GM10266 (cell line): Measurements from ENCODE around the gene SELENOO.

Experiments used
- DNase-seq: peaks from one replicate; pipeline ENCODE4 v3.0.0; 2012; ENCODE audit errors: extremely low spot score
- TF ChIP-seq, protein P1 (sequence below): IDR thresholded peaks from 2 replicates; pipeline ENCODE4 v1.5.1; 2012; ENCODE audit warnings: mild to moderate bottlenecking, low read depth; ENCODE audit not compliant: control insufficient read depth, insufficient read depth; ENCODE audit errors: missing control alignments

The SELENOO gene

DNA sequence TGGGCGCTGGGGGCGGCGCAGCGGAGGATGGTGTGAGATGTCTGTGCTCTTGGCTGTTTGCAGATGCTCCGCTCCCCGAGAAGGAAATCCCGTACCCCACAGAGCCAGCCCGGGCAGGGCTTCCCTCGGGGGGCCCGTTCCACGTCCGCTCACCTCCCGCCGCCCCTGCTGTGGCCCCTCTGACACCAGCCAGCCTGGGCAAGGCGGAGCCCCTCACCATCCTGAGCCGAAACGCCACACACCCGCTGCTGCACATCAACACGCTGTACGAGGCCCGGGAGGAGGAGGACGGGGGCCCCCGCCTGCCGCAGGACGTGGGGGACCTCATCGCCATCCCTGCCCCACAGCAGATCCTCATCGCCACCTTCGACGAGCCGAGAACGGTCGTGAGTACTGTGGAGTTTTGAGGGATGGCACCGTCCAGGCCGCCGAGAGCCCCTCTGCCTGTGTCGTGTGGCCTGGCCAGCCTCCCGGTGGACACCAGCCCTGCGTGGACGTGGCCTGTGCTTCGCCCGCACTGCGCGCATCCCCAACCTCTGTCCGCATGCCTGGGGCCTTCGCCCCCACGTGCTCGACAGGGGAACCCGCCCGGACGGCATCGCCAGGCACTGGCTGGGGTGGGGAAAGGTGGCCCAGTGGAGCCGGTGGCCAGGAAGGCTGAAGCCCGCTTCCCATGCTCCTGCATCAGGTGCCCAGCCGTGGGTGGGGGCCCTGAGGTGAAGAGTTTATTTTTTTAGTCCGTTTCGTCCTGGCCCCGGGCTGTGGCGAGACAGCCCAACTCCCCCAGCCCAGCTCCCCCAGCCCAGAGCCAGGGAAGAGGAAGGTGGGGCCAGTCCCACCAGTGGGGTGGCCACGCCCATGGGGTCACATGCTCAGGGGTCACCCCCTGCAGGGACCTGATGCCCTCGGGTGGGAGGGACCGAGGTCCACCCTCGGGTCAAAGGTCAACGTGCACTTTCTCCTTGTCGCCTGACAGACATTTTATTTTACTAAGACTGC is 21.6 kb upstream of the SELENOO start:
- no peak for DNase-seq
- TF ChIP-seq, protein P1, sequence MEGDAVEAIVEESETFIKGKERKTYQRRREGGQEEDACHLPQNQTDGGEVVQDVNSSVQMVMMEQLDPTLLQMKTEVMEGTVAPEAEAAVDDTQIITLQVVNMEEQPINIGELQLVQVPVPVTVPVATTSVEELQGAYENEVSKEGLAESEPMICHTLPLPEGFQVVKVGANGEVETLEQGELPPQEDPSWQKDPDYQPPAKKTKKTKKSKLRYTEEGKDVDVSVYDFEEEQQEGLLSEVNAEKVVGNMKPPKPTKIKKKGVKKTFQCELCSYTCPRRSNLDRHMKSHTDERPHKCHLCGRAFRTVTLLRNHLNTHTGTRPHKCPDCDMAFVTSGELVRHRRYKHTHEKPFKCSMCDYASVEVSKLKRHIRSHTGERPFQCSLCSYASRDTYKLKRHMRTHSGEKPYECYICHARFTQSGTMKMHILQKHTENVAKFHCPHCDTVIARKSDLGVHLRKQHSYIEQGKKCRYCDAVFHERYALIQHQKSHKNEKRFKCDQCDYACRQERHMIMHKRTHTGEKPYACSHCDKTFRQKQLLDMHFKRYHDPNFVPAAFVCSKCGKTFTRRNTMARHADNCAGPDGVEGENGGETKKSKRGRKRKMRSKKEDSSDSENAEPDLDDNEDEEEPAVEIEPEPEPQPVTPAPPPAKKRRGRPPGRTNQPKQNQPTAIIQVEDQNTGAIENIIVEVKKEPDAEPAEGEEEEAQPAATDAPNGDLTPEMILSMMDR: no peak

DNA sequence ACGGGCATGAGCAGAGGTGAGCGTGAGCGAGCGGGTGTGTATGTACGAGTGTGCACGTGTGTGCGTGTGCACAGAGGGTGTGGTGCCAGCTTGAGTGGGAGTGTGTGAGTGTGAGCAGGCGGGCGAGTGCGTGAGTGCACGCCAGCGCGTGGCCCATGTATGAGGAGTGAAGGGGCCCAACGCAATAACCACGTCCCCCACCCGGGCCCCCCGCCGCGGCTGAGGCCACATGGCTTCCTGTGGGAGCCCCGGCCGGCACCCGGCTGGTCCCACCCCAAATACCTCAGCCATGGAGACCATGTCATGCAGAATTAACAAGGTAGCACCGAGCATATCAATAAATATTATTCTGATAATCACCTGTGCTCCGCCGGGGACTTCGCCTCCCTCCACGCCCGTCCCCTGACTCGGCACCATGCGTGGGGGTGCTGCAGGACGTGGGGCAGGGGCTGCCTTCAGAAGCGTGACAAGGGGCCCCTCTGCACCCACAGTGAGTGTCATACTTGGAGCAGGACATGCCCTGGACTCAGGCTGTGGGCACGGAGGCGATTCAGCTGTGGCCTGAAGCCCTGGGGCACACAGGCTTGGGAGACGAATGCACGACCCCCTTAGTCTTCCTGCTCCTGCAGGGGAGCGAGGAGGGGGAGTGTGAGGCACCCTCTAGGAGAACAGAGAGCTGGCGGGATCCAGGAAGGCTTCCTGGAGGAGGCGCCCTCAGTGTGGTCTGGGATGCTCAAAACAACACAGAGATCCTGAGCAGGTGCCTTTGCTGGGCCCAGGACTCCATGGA is 20.7 kb upstream of the SELENOO start:
- DNase-seq: no peak
- TF ChIP-seq, protein P1: no peak

DNA sequence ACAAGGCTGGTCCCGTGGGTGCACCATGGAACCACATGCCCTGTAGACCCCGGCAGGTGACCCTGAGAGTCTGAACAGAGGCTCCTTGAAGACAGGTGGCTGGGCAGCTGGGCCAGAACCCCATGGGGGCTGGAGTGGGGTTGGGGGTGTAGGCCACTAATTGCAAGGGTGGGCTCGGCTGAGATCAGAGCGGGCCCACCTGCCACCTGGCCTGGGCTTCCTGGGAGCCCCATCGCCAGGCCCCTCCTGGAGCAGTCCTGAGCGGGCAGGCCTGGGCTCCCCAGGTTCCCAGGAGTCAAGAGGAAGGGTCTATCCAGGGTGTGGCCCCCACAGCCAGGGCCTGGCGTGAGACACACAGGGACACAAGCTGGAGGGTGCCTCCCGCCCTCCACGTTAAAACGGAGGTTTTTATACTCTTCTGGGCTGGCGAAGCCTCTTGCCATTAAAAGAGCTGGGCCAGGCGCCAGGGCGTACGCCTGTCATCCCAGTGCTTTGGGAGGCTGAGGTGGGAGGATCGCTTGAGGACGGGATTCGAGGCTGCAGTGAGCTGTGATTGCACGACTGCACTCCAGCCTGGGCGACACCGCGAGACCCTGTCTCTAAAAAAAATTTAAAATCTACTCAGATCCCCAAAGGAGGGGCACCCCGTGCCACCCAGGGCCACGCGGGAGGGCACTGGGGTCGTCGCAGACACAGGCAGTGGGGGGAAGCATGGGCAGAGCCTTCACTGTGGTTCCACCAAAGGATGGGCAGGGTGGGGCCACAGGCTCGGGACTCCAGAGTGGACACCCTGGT is 19.9 kb upstream of the SELENOO start:
- DNase-seq: no peak
- TF ChIP-seq, protein P1: no peak

DNA sequence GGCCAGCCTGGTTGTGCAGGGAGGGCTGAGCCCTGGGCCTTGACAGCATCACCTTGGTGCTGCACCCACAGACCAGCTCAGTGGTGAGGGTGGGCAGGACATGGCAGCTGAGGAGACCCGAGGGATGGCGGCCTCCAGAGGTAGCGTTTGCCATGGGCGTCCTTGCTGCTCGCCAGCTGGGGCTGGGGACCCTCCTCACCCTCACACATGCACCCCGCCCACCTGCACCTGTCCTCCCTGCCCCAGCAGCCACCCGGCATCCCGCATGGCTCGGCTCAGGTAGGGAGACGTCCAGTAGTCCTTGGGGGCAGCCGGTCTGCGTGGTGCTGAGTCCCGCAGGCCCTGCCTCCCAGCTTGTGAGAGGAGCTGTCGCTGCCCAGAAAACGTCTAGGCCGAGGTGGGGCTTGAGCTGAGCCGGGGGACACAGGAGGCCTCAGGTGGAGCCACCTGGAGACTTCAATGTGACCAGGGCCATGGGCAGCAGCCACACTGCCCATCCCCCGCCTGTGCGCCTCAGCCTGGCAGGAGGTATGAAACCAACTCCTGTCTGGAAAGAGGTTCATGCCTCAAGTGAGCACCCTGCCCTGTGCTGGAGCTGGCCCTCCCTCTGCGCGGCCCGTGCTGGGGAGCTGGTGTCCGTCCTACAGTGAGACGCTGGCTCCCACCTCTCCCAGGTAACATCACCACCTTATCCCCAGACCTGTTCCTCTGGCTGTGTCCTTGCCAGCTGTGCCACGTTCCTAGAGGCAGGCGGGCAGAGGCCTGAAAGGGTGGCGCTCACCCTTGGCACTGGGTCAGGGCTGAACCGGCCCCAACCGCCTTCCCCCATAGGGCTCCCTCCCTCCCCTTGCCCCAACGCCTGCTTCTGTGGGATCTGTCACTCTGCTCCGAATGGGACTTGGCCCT is 18.4 kb upstream of the SELENOO start:
- no peak for DNase-seq

DNA sequence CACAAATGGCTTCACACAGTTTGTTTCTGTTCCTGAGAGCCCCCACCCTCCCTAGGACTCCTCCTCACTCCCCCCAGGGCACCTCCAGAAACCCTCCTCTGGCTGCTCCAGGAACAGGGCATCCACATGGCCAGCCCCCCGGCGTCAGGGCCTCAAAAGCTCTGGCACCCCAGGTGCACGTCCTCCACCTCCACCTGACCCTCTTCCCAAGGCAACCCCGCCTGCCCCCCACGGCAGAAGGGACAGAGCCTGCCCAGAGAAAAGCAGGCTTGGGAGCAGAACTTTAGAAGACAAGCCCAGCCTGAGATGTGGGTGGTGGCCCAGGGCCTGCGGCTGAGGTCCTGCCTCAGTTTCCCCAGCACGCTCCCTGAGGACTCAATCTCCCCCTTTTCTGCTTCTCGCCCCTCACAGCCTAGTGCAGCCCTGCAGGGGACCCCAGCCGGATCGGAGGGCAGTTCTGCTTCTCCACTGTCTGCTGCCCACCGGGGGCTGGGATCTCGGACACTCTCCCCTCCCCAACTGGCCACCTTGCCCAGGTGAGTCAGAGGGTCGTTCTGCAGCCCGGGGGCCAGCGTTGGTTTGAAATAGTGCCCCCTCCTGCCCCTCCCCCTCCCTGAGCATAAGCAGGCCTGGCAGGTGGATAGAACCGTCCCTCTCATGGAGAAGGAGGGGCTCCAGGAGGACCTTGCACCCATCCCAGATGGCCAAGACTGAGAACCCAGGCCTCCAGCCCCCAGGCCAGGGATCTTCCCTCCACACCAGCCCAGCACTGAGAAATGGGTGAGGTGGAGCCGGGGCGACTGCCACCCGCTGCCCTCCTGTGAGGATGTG is 17.5 kb upstream of the SELENOO start:
- DNase-seq: no peak
- TF ChIP-seq, protein P1: no peak

More for the DNA sequence above, 18.4 kb upstream of the SELENOO start:
- TF ChIP-seq, protein P1: no peak
